GM21529 (cell line): ENCODE data around the gene TMEM37.

Source experiments
- ATAC-seq: cut with Tn5 transposase; IDR thresholded peaks from one replicate; pipeline ENCODE4 v1.9.1; 2021; ENCODE audit not compliant: unreplicated experiment

TMEM37 gene

GRCh38 chr2:119417908-119418307 is 13.7 kb upstream of the TMEM37 start:
- no peak for ATAC-seq

- no peak for ATAC-seq
These were observed 12.6 kb upstream of the TMEM37 start for GRCh38 chr2:119419065-119419464.

- no peak for ATAC-seq
These were observed 11.7 kb upstream of the TMEM37 start for GRCh38 chr2:119419803-119420508.

GRCh38 chr2:119421304-119421703 is 10.3 kb upstream of the TMEM37 start:
- no peak for ATAC-seq

GRCh38 chr2:119421741-119422140 is 9.9 kb upstream of the TMEM37 start:
- ATAC-seq: no peak

GRCh38 chr2:119422360-119423107 is 9.1 kb upstream of the TMEM37 start:
- ATAC-seq: no peak

- ATAC-seq: no peak
These were observed 8.6 kb upstream of the TMEM37 start for GRCh38 chr2:119423108-119423444.

- no peak for ATAC-seq
These were observed 7.8 kb upstream of the TMEM37 start for GRCh38 chr2:119423811-119424210.

- no peak for ATAC-seq
These were observed 7.2 kb upstream of the TMEM37 start for GRCh38 chr2:119424284-119425118.

GRCh38 chr2:119425119-119425405 is 6.6 kb upstream of the TMEM37 start:
- ATAC-seq: no peak

- ATAC-seq: no peak
These were observed 5.8 kb upstream of the TMEM37 start for GRCh38 chr2:119425620-119426395.

- no peak for ATAC-seq
These were observed 5.3 kb upstream of the TMEM37 start for GRCh38 chr2:119426396-119426675.

- no peak for ATAC-seq
These were observed 4.8 kb upstream of the TMEM37 start for GRCh38 chr2:119426801-119427395.

GRCh38 chr2:119427756-119428155 is 3.9 kb upstream of the TMEM37 start:
- no peak for ATAC-seq

GRCh38 chr2:119428488-119429224 is 3.0 kb upstream of the TMEM37 start:
- no peak for ATAC-seq

GRCh38 chr2:119429225-119429981 is 2.3 kb upstream of the TMEM37 start:
- ATAC-seq: no peak

GRCh38 chr2:119430023-119430498 is 1.6 kb upstream of the TMEM37 start:
- no peak for ATAC-seq

- no peak for ATAC-seq
These were observed 559 bp downstream of the TMEM37 start for GRCh38 chr2:119431976-119432850.
